ENCODE results near the gene STK32A. TPM values are rescaled to one million over a fixed set of nuclear protein-coding genes. Genes with fewer than 3 reads are reported as not detected.
"Not testable (repeated sequence)": the region's sequence is repeated elsewhere in the genome, so short reads cannot be mapped to it uniquely, and the experiment has no call there.

STK32A gene
- total RNA-seq, 2 experiments from 2014 or later: not detected

GRCh38 chr5:147223948-147224791 lies 10.7 kb upstream of the STK32A start:
- Mint-ChIP-seq H3K9me3 (ENCODE audit: low read depth) (no peaks in the 10 kb centered on the region), H3K27me3 (peaks cover 4% of the 10 kb centered on the region), H3K4me1 (no peaks in the 10 kb centered on the region), H3K4me3 (no peak overlapping the region), H3K36me3 (no peaks in the 10 kb centered on the region), H3K27ac (no peak overlapping the region)
- CTCF ChIA-PET: no interaction called here
- DNase-seq (no peak), ATAC-seq (no peak)

- H3K27me3 Mint-ChIP-seq: peaks cover 4% of the 10 kb centered on the region
- CTCF ChIA-PET: no interaction called here
- H3K4me1 Mint-ChIP-seq: no peaks in the 10 kb centered on the region
- ATAC-seq (no peak), DNase-seq (no peak)
- no peaks in the 10 kb centered on the region for H3K9me3 Mint-ChIP-seq (ENCODE audit: low read depth)
- no peaks in the 10 kb centered on the region for H3K36me3 Mint-ChIP-seq
- H3K27ac Mint-ChIP-seq: no peak overlapping the region
- H3K4me3 Mint-ChIP-seq: no peak overlapping the region
These were observed 8.9 kb upstream of the STK32A start for GRCh38 chr5:147225938-147226337.

- H3K4me3 Mint-ChIP-seq: no peak overlapping the region
- H3K36me3 Mint-ChIP-seq: no peaks in the 10 kb centered on the region
- peaks cover 2% of the 10 kb centered on the region for H3K27me3 Mint-ChIP-seq
- no peak overlapping the region for H3K27ac Mint-ChIP-seq
- CTCF ChIA-PET: no interaction called here
- DNase-seq (no peak), ATAC-seq (no peak)
- H3K9me3 Mint-ChIP-seq (ENCODE audit: low read depth): no peaks in the 10 kb centered on the region
- no peaks in the 10 kb centered on the region for H3K4me1 Mint-ChIP-seq
These were observed 8.3 kb upstream of the STK32A start for GRCh38 chr5:147226512-147226911.

- H3K4me3 Mint-ChIP-seq: no peak overlapping the region
- no peaks in the 10 kb centered on the region for H3K36me3 Mint-ChIP-seq
- DNase-seq (no peak), ATAC-seq (no peak)
- no peaks in the 10 kb centered on the region for H3K9me3 Mint-ChIP-seq (ENCODE audit: low read depth)
- no peak overlapping the region for H3K27ac Mint-ChIP-seq
- CTCF ChIA-PET: no interaction called here
- peaks cover 27% of the 10 kb centered on the region for H3K27me3 Mint-ChIP-seq
- peaks cover 1% of the 10 kb centered on the region for H3K4me1 Mint-ChIP-seq
These were observed 494 bp upstream of the STK32A start for GRCh38 chr5:147234239-147234824.

- no peaks in the 10 kb centered on the region for H3K4me1 Mint-ChIP-seq
- H3K9me3 Mint-ChIP-seq (ENCODE audit: low read depth): no peaks in the 10 kb centered on the region
- DNase-seq: no peak
- no peak overlapping the region for H3K4me3 Mint-ChIP-seq
- no peaks in the 10 kb centered on the region for H3K36me3 Mint-ChIP-seq
- H3K27me3 Mint-ChIP-seq: peaks cover 12% of the 10 kb centered on the region
- CTCF ChIA-PET: no interaction called here
- ATAC-seq: no peak
- no peak overlapping the region for H3K27ac Mint-ChIP-seq
These were observed 5.6 kb downstream of the STK32A start for GRCh38 chr5:147240266-147240985.

GRCh38 chr5:147243238-147243637 lies 8.4 kb downstream of the STK32A start:
- H3K27ac Mint-ChIP-seq; H3K36me3 Mint-ChIP-seq; H3K4me3 Mint-ChIP-seq; CTCF ChIA-PET; H3K9me3 Mint-ChIP-seq (ENCODE audit: low read depth); H3K27me3 Mint-ChIP-seq; H3K4me1 Mint-ChIP-seq; DNase-seq; ATAC-seq: not testable (repeated sequence)

- Mint-ChIP-seq H3K27ac (no peak overlapping the region), H3K4me3 (no peak overlapping the region), H3K9me3 (ENCODE audit: low read depth) (no peaks in the 10 kb centered on the region), H3K27me3 (no peaks in the 10 kb centered on the region), H3K4me1 (no peaks in the 10 kb centered on the region), H3K36me3 (no peaks in the 10 kb centered on the region)
- no peak for ATAC-seq
- CTCF ChIA-PET: no interaction called here
- DNase-seq: no peak
These were observed 10.7 kb downstream of the STK32A start for GRCh38 chr5:147245381-147246165.

GRCh38 chr5:147248561-147248960 lies 13.7 kb downstream of the STK32A start:
- no peaks in the 10 kb centered on the region for H3K27me3 Mint-ChIP-seq
- H3K36me3 Mint-ChIP-seq: no peaks in the 10 kb centered on the region
- H3K4me1 Mint-ChIP-seq: no peaks in the 10 kb centered on the region
- no peak overlapping the region for H3K27ac Mint-ChIP-seq
- no peak for ATAC-seq
- CTCF ChIA-PET: no interaction called here
- H3K4me3 Mint-ChIP-seq: no peak overlapping the region
- DNase-seq: no peak
- H3K9me3 Mint-ChIP-seq (ENCODE audit: low read depth): no peaks in the 10 kb centered on the region

- H3K36me3 Mint-ChIP-seq: no peaks in the 10 kb centered on the region
- H3K4me3 Mint-ChIP-seq: no peak overlapping the region
- H3K9me3 Mint-ChIP-seq (ENCODE audit: low read depth): no peaks in the 10 kb centered on the region
- H3K27me3 Mint-ChIP-seq: no peaks in the 10 kb centered on the region
- H3K27ac Mint-ChIP-seq: no peak overlapping the region
- DNase-seq (no peak), ATAC-seq (no peak)
- CTCF ChIA-PET: no interaction called here
- no peaks in the 10 kb centered on the region for H3K4me1 Mint-ChIP-seq
These were observed 25.0 kb downstream of the STK32A start for GRCh38 chr5:147259837-147260236.

- no peaks in the 10 kb centered on the region for H3K27me3 Mint-ChIP-seq
These were observed 32.4 kb downstream of the STK32A start for GRCh38 chr5:147267082-147267832.

GRCh38 chr5:147276497-147276896 lies 41.7 kb downstream of the STK32A start:
- Mint-ChIP-seq H3K27ac (no peak overlapping the region), H3K36me3 (no peaks in the 10 kb centered on the region), H3K9me3 (ENCODE audit: low read depth) (no peaks in the 10 kb centered on the region), H3K27me3 (no peaks in the 10 kb centered on the region), H3K4me1 (no peaks in the 10 kb centered on the region), H3K4me3 (no peak overlapping the region)
- CTCF ChIA-PET: interaction anchor here (0.6 kb wide), 1 partner anchor 67 kb away, joined by 3 read pairs; no protein-coding TSS in a partner anchor
- no peak for ATAC-seq
- DNase-seq: no peak

More at GRCh38 chr5:147267082-147267832, 32.4 kb downstream of the STK32A start:
- Mint-ChIP-seq H3K4me1 (no peaks in the 10 kb centered on the region), H3K9me3 (ENCODE audit: low read depth) (no peaks in the 10 kb centered on the region), H3K27ac (no peak overlapping the region), H3K36me3 (no peaks in the 10 kb centered on the region), H3K4me3 (no peak overlapping the region)
- DNase-seq (no peak), ATAC-seq (no peak)
- CTCF ChIA-PET: no interaction called here

GRCh38 chr5:147286296-147286695 lies 51.5 kb downstream of the STK32A start:
- Mint-ChIP-seq H3K27ac (no peak overlapping the region), H3K9me3 (ENCODE audit: low read depth) (no peaks in the 10 kb centered on the region), H3K27me3 (no peaks in the 10 kb centered on the region), H3K4me1 (no peaks in the 10 kb centered on the region), H3K4me3 (no peak overlapping the region), H3K36me3 (no peaks in the 10 kb centered on the region)
- ATAC-seq: no peak
- CTCF ChIA-PET: no interaction called here
- DNase-seq: no peak

- Mint-ChIP-seq H3K27me3 (no peaks in the 10 kb centered on the region), H3K4me1 (no peaks in the 10 kb centered on the region), H3K27ac (no peak overlapping the region), H3K36me3 (no peaks in the 10 kb centered on the region), H3K4me3 (no peak overlapping the region), H3K9me3 (ENCODE audit: low read depth) (no peaks in the 10 kb centered on the region)
- ATAC-seq (no peak), DNase-seq (no peak)
- CTCF ChIA-PET: no interaction called here
These were observed 52.3 kb downstream of the STK32A start for GRCh38 chr5:147287110-147287509.
